ENCODE measurements around the gene HES1.

GRCh38 chr3:194147679-194148078 is 11.7 kb downstream of the HES1 start:
- TF ChIP-seq CTCF (IDR thresholded peaks at IDR 0.05): no peak
- no peak for TF ChIP-seq EP300 (IDR thresholded peaks at IDR 0.05)
